ENCODE results near the gene TRANK1. TPM values are rescaled to one million over a fixed set of nuclear protein-coding genes. Genes with fewer than 3 reads are reported as not detected.

The TRANK1 gene
- total RNA-seq, 2 donors from 2014 or later = 13.9 to 23.5 TPM

GRCh38 chr3:36868614-36869436, 76.0 kb downstream of the TRANK1 start:
- DNase-seq (ENCODE audit: low spot score) = no peak
- intact Hi-C loops (cut with DNase I) = loop anchor here in 1 of 2 donors (5.0 kb wide), 1 partner anchor 142 kb away; no protein-coding TSS in a partner anchor

GRCh38 chr3:36867810-36868209, 77.0 kb downstream of the TRANK1 start:
- intact Hi-C loops (cut with DNase I) = loop anchor here in 1 of 2 donors (5.0 kb wide), 1 partner anchor 141 kb away; no protein-coding TSS in a partner anchor
- no peak for DNase-seq (ENCODE audit: low spot score)

GRCh38 chr3:36866368-36866767, 78.5 kb downstream of the TRANK1 start:
- intact Hi-C loops (cut with DNase I) = loop anchor here in 1 of 2 donors (5.0 kb wide), 1 partner anchor 139 kb away; no protein-coding TSS in a partner anchor
- DNase-seq (ENCODE audit: low spot score) = no peak

- intact Hi-C loops (cut with DNase I) = loop anchor here (5.0 kb wide), 2 partner anchors 137 to 912 kb away; no protein-coding TSS in a partner anchor
- no peak for DNase-seq (ENCODE audit: low spot score)
Measured at GRCh38 chr3:36864180-36865053, 80.4 kb downstream of the TRANK1 start.

GRCh38 chr3:36862076-36862755, 82.6 kb downstream of the TRANK1 start:
- DNase-seq (ENCODE audit: low spot score) = no peak
- intact Hi-C loops (cut with DNase I) = loop anchor here in 1 of 2 donors (5.0 kb wide), 1 partner anchor 910 kb away; no protein-coding TSS in a partner anchor

- intact Hi-C loops (cut with DNase I) = no loop called here
- no peak for DNase-seq (ENCODE audit: low spot score)
Measured at GRCh38 chr3:36859494-36859893, 85.4 kb downstream of the TRANK1 start.

GRCh38 chr3:36852071-36852470, 92.8 kb downstream of the TRANK1 start:
- DNase-seq (ENCODE audit: low spot score) = no peak
- intact Hi-C loops (cut with DNase I) = no loop called here

- intact Hi-C loops (cut with DNase I) = no loop called here
Measured at GRCh38 chr3:36850743-36851142, 94.1 kb downstream of the TRANK1 start.

GRCh38 chr3:36846406-36846805, 98.4 kb downstream of the TRANK1 start:
- DNase-seq (ENCODE audit: low spot score) = no peak
- intact Hi-C loops (cut with DNase I) = no loop called here

More at GRCh38 chr3:36850743-36851142, 94.1 kb downstream of the TRANK1 start:
- no peak for DNase-seq (ENCODE audit: low spot score)

GRCh38 chr3:36843065-36844051, 101.5 kb downstream of the TRANK1 start:
- no peak for DNase-seq (ENCODE audit: low spot score)
- intact Hi-C loops (cut with DNase I) = no loop called here

GRCh38 chr3:36842275-36842674, 102.6 kb downstream of the TRANK1 start:
- DNase-seq (ENCODE audit: low spot score) = no peak
- intact Hi-C loops (cut with DNase I) = no loop called here

- intact Hi-C loops (cut with DNase I) = no loop called here
- DNase-seq (ENCODE audit: low spot score) = no peak
Measured at GRCh38 chr3:36840453-36840921, 104.4 kb downstream of the TRANK1 start.

- DNase-seq (ENCODE audit: low spot score) = no peak
- intact Hi-C loops (cut with DNase I) = no loop called here
Measured at GRCh38 chr3:36837089-36837488, 107.8 kb downstream of the TRANK1 start.

- DNase-seq (ENCODE audit: low spot score) = no peak
- intact Hi-C loops (cut with DNase I) = no loop called here
Measured at GRCh38 chr3:36833160-36833814, 111.6 kb downstream of the TRANK1 start.

- DNase-seq (ENCODE audit: low spot score) = no peak
- intact Hi-C loops (cut with DNase I) = no loop called here
Measured at GRCh38 chr3:36832406-36832805, 112.4 kb downstream of the TRANK1 start.

GRCh38 chr3:36827133-36827532, 117.7 kb downstream of the TRANK1 start:
- no peak for DNase-seq (ENCODE audit: low spot score)
- intact Hi-C loops (cut with DNase I) = no loop called here

GRCh38 chr3:36826240-36826639, 118.6 kb downstream of the TRANK1 start:
- no peak for DNase-seq (ENCODE audit: low spot score)
- intact Hi-C loops (cut with DNase I) = no loop called here

- no peak for DNase-seq (ENCODE audit: low spot score)
- intact Hi-C loops (cut with DNase I) = no loop called here
Measured at GRCh38 chr3:36824443-36824842, 120.4 kb downstream of the TRANK1 start.

Measured in posterior vena cava (tissue), 2 donors.